Muscle layer of colon (tissue), 2 donors: ENCODE results near the gene ANKS1A.

Source experiments
- H3K27ac ChIP-seq: one replicate; pipeline ENCODE4 v1.7.0; 2013; ENCODE audit warnings: low read depth, mild to moderate bottlenecking, low read length, moderate library complexity
- H3K27me3 ChIP-seq, 2 donors: one replicate each; pipeline ENCODE4 v1.7.0; 2013; ENCODE audit warnings: low read length in 2 of 2, mild to moderate bottlenecking in 2 of 2; ENCODE audit not compliant: insufficient read depth in 2 of 2, control insufficient read depth in 1 of 2
- H3K36me3 ChIP-seq: one replicate; pipeline ENCODE4 v1.7.0; 2013; ENCODE audit warnings: mild to moderate bottlenecking, low read length; ENCODE audit not compliant: insufficient read depth
- H3K4me1 ChIP-seq: one replicate; pipeline ENCODE4 v1.7.0; 2013; ENCODE audit warnings: mild to moderate bottlenecking, low read length; ENCODE audit not compliant: insufficient read depth
- H3K4me3 ChIP-seq, 2 donors: one replicate each; pipeline ENCODE4 v1.7.0; 2013; ENCODE audit warnings: low read length in 2 of 2, low read depth in 1 of 2, mild to moderate bottlenecking in 1 of 2, moderate library complexity in 1 of 2
- H3K9ac ChIP-seq: one replicate; pipeline ENCODE4 v1.7.0; 2013; ENCODE audit warnings: low read length
- H3K9me3 ChIP-seq: one replicate; pipeline ENCODE4 v1.7.0; 2013; ENCODE audit warnings: mild to moderate bottlenecking, low read length
- donor health status: abdominal sarcoma.
- donor health status: Adenocarcinoma of cecum.

ANKS1A gene

DNA sequence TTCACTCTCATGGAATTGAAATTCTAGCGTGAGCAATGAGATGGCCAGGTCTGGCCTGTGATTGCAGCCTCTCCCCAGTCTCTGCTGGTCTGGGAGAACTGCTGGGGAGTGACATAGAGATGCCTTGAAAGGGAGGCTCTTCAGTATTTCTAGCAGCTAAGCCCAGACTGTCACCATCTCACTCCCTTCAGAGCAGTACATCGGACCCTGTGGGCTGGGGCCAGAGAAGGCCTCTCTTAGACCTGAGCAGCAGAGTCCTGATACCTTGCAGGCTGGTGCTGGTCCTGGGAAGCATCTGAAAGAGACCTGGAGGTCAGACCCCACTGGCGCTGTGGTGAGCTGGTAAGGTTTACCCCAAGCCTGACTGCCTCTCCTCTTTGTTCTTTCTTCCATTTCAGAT lies 164.6 kb downstream of the ANKS1A start:
- Histone ChIP-seq H3K9ac (peak overlapping the region; percentile 35), H3K4me3 (no peak overlapping the region), H3K27me3 (no peaks in the 10 kb centered on the region), H3K27ac (peak overlapping the region; percentile 82), H3K36me3 (peaks cover 34% of the 10 kb centered on the region), H3K9me3 (no peaks in the 10 kb centered on the region), H3K4me1 (peaks cover 70% of the 10 kb centered on the region)

- H3K27me3 ChIP-seq: no peaks in the 10 kb centered on the region
- peak overlapping the region; percentile 35 for H3K9ac ChIP-seq
- no peaks in the 10 kb centered on the region for H3K9me3 ChIP-seq
- peaks cover 68% of the 10 kb centered on the region for H3K4me1 ChIP-seq
- peaks cover 38% of the 10 kb centered on the region for H3K36me3 ChIP-seq
- peak overlapping the region; percentile 82 for H3K27ac ChIP-seq
- H3K4me3 ChIP-seq: no peak overlapping the region
Observed at GRCh38 chr6:35054106-35054742, 165.2 kb downstream of the ANKS1A start.

- H3K4me3 ChIP-seq: no peak overlapping the region
- H3K9ac ChIP-seq: no peak overlapping the region
- no peak overlapping the region for H3K27ac ChIP-seq
- no peaks in the 10 kb centered on the region for H3K27me3 ChIP-seq
- peaks cover 43% of the 10 kb centered on the region for H3K36me3 ChIP-seq
- peaks cover 64% of the 10 kb centered on the region for H3K4me1 ChIP-seq
- H3K9me3 ChIP-seq: no peaks in the 10 kb centered on the region
Observed at GRCh38 chr6:35054743-35055130, 165.7 kb downstream of the ANKS1A start.

DNA sequence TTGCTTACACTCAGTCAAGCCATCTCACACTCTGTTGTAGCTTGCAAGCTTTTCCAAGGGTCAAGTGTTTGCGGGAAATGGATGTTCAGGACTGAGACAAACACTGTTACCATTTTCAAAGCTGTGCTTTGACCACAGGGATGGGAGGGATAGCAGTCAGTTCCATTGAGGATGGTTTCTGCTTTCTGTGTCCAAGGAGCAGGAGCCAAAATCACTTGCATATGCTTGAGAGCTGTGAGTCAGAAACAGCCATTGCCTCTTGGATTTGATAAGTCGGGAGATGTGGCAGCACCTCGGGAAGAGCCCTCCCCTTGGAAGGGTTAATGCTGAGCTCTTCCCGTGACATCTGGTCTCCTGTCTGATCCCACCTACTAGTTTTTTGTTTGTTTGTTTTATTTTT lies 166.8 kb downstream of the ANKS1A start:
- Histone ChIP-seq H3K9me3 (no peaks in the 10 kb centered on the region), H3K36me3 (peaks cover 55% of the 10 kb centered on the region), H3K9ac (no peak overlapping the region), H3K27me3 (no peaks in the 10 kb centered on the region), H3K4me3 (no peak overlapping the region), H3K4me1 (peaks cover 55% of the 10 kb centered on the region), H3K27ac (no peak overlapping the region)

GRCh38 chr6:35056952-35057351 lies 167.9 kb downstream of the ANKS1A start:
- Histone ChIP-seq H3K27ac (peak overlapping the region; percentile 68), H3K36me3 (peaks cover 66% of the 10 kb centered on the region), H3K4me3 (no peak overlapping the region), H3K9me3 (no peaks in the 10 kb centered on the region), H3K4me1 (peaks cover 44% of the 10 kb centered on the region), H3K9ac (no peak overlapping the region), H3K27me3 (no peaks in the 10 kb centered on the region)

DNA sequence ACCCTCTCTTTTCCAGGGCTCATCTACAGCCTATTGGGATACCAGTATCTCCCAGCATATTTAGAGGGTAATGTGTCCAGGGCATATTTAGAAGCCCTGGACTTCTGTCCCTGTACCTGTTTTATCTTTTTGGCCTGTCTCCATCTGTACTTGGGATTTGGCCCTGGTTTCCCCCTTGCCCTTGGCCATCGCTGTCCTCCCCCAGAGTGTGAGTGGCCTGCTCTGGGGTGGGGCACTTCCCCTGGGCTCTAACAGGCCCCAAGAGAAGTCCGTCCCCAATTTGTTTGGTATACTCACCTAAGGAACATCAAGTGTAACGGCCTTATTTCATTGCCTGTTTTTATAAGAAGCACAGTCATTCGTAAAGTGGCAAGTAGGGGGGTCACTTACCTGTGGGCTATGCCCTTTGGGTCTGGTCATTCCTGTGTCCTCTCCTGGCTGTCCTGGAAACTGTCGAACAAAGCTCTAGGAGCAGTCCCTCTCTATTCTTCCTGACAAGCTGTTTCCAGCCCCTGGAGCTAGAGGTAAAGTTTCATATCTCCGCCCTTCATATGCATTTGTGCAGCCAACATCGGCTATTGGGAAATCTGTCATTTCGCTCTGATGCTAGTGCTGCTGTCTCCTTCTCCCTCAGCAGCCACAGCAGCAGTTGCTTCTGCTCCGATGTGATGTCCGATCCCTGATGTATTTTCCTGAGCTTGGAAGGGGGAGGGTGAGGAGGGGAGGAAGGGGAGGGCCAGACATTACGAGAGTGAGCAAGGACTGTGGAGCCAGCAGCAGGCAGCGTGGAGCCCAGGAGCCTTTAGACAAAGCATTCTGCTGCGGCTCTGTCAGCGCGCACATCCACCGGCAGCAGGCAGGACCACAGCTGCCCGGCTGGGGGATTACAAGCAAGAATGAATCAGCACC lies 168.6 kb downstream of the ANKS1A start:
- peak overlapping the region; percentile 81 for H3K27ac ChIP-seq
- H3K4me3 ChIP-seq: no peak overlapping the region
- no peak overlapping the region for H3K9ac ChIP-seq
- no peaks in the 10 kb centered on the region for H3K9me3 ChIP-seq
- peaks cover 40% of the 10 kb centered on the region for H3K4me1 ChIP-seq
- peaks cover 73% of the 10 kb centered on the region for H3K36me3 ChIP-seq
- H3K27me3 ChIP-seq: no peaks in the 10 kb centered on the region

DNA sequence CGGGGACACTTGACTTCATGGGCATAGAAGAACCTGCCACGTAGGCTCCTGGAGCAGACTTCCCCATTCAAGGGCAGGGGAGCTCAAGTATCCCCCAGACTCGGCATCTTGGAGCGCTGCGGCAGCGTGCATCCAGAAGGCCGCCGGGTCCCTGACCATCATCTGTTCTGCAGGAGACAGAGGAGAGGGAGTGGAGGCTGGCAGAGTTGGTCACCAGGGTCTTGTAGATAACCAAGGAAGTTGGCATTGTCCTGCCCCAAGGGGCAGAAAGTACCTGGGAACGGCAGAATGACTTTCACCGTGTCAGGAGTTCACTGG lies 169.3 kb downstream of the ANKS1A start:
- Histone ChIP-seq H3K36me3 (peaks cover 79% of the 10 kb centered on the region), H3K9ac (no peak overlapping the region), H3K4me3 (no peak overlapping the region), H3K9me3 (no peaks in the 10 kb centered on the region), H3K27me3 (no peaks in the 10 kb centered on the region), H3K27ac (peak overlapping the region; percentile 81), H3K4me1 (peaks cover 33% of the 10 kb centered on the region)

DNA sequence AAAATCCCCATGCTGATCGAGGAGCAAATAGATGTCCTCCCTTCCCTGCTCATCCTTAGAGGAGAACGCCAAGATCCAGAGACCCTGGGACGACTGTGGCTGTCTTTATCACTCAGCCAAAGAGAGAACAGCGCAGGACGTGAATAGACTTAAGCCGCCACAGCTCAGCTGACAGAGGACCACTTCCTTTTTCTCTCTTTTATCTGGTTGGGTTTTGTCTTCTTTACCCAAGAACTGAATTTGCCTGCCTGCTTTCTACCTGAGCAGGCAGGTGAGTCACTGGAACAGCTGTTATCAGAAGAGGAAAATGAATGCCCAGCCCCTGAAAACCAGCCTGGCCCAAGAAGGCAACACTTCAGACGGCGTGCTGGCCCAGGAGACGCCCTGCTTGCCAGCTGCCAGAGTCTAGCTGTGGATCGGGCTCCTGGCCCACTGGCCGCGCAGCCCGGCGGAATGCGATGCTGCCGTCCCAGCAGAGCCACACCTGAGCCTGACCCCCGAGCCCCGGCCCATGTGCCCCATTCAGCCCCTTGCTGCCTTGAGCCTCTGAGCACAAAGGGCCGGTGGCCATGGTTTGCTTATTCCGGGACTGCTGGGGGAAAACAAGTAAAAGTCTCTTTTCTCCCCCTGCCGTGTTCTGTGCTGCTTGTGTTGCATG lies 169.9 kb downstream of the ANKS1A start:
- H3K9ac ChIP-seq: no peak overlapping the region
- H3K36me3 ChIP-seq: peaks cover 77% of the 10 kb centered on the region
- H3K9me3 ChIP-seq: no peaks in the 10 kb centered on the region
- peaks cover 33% of the 10 kb centered on the region for H3K4me1 ChIP-seq
- H3K4me3 ChIP-seq: no peak overlapping the region
- peak overlapping the region; percentile 12 for H3K27ac ChIP-seq
- no peaks in the 10 kb centered on the region for H3K27me3 ChIP-seq

DNA sequence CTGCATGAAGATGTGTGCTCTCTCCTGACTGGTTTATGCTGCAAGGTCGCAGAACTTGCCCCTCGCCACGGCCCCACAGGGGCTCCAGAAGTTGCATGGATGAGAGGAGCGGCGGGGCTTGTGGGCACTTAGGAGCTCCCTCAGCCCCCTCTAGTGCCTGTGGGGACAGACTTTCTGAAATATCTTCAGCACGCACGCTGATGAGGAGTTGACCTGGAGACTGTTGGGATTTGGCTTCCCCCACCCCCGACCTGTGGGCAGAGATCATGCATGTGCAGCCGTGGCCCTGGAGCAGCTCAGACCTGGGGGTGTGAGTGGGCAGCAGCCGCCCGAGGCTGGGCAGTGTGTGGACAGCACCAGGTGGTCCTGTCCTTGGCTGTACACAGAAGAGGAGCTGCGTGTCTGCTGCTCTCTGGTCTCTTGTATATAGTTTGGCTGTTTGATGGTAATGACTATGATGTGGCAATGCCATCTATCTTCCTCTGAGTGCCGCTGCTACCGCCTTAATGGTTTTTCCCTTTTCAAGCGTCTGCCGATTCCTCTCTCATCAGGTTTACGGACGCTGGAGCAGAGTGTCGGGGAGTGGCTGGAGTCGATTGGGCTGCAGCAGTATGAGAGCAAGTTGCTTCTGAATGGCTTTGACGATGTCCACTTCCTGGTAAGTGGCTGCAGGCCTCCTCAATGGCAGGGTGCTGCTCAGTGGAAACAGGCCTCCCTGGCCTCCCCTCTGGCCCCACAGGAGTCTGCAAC lies 170.7 kb downstream of the ANKS1A start:
- H3K9ac ChIP-seq: no peak overlapping the region
- H3K4me1 ChIP-seq: peaks cover 34% of the 10 kb centered on the region
- H3K27ac ChIP-seq: no peak overlapping the region
- H3K4me3 ChIP-seq: no peak overlapping the region
- peaks cover 72% of the 10 kb centered on the region for H3K36me3 ChIP-seq
- no peaks in the 10 kb centered on the region for H3K9me3 ChIP-seq
- no peaks in the 10 kb centered on the region for H3K27me3 ChIP-seq

DNA sequence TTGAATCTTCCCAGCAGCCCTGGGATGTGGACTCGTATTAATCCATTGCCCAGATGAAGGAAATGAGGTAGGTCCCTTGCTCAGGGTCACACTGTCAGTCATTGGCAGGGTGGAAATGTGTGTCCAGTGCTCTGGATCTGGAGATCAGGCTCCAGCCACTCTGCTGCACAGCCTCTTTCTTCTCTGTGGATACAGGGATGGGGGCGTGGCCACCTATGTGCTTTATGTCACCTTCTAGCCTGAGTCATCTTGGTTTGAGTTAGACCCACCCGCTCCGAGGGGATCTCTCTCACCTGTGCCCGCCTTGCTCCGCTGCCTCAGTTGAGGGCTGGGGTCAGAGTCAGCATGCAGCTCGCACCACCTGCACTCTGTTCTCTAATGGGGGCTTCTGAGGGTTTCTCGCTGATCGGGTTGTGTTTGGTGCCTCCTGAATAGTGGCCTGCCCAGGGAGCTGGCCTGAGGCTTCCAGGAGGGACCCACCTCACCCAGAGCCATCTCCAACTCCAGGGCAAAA lies 172.1 kb downstream of the ANKS1A start:
- no peaks in the 10 kb centered on the region for H3K27me3 ChIP-seq
- no peak overlapping the region for H3K4me3 ChIP-seq
- H3K36me3 ChIP-seq: peaks cover 74% of the 10 kb centered on the region
- no peak overlapping the region for H3K27ac ChIP-seq
- H3K4me1 ChIP-seq: peaks cover 42% of the 10 kb centered on the region
- H3K9ac ChIP-seq: no peak overlapping the region
- no peaks in the 10 kb centered on the region for H3K9me3 ChIP-seq
